HL-60/S4 treated with retinoic acid at 250 ng/mL for 4 days and 3 days (cell line): ENCODE data around the gene PPP1R3G.

Experiments used
- in situ Hi-C: fragments of 300-500 bp; cut with MboI; formaldehyde crosslinking; loops from 2 replicates; pipeline ENCODE4 v1.7.0; 2022; ENCODE audit warnings: low sequenced_read_pairs

PPP1R3G gene

GRCh38 chr6:5071216-5071615 is 13.9 kb upstream of the PPP1R3G start:
- in situ Hi-C loops: no loop called here

GRCh38 chr6:5072440-5072839 is 12.7 kb upstream of the PPP1R3G start:
- in situ Hi-C loops: no loop called here

GRCh38 chr6:5073992-5074391 is 11.1 kb upstream of the PPP1R3G start:
- in situ Hi-C loops: no loop called here

GRCh38 chr6:5076931-5077330 is 8.2 kb upstream of the PPP1R3G start:
- in situ Hi-C loops: no loop called here

GRCh38 chr6:5078121-5078669 is 6.9 kb upstream of the PPP1R3G start:
- in situ Hi-C loops: no loop called here

GRCh38 chr6:5079692-5080091 is 5.4 kb upstream of the PPP1R3G start:
- in situ Hi-C loops: no loop called here

GRCh38 chr6:5080574-5080973 is 4.6 kb upstream of the PPP1R3G start:
- in situ Hi-C loops: no loop called here

- in situ Hi-C loops: no loop called here
These were observed 4.0 kb upstream of the PPP1R3G start for GRCh38 chr6:5081182-5081581.

GRCh38 chr6:5081955-5082354 is 3.2 kb upstream of the PPP1R3G start:
- in situ Hi-C loops: no loop called here

GRCh38 chr6:5082487-5083306 is 2.4 kb upstream of the PPP1R3G start:
- in situ Hi-C loops: no loop called here

GRCh38 chr6:5083307-5083583 is 1.9 kb upstream of the PPP1R3G start:
- in situ Hi-C loops: no loop called here

- in situ Hi-C loops: no loop called here
These were observed 1.3 kb upstream of the PPP1R3G start for GRCh38 chr6:5083813-5084359.

- in situ Hi-C loops: no loop called here
These were observed 771 bp upstream of the PPP1R3G start for GRCh38 chr6:5084360-5084780.

GRCh38 chr6:5085648-5086293 is 630 bp downstream of the PPP1R3G start:
- in situ Hi-C loops: no loop called here

- in situ Hi-C loops: no loop called here
These were observed 1.3 kb downstream of the PPP1R3G start for GRCh38 chr6:5086294-5086890.

GRCh38 chr6:5087389-5087788 is 2.2 kb downstream of the PPP1R3G start:
- in situ Hi-C loops: no loop called here

GRCh38 chr6:5088780-5089179 is 3.6 kb downstream of the PPP1R3G start:
- in situ Hi-C loops: no loop called here

- in situ Hi-C loops: no loop called here
These were observed 4.6 kb downstream of the PPP1R3G start for GRCh38 chr6:5089481-5090438.

GRCh38 chr6:5090603-5091002 is 5.5 kb downstream of the PPP1R3G start:
- in situ Hi-C loops: no loop called here

- in situ Hi-C loops: no loop called here
These were observed 6.3 kb downstream of the PPP1R3G start for GRCh38 chr6:5091210-5092069.
